Right atrium auricular region (tissue), 2 donors: ENCODE measurements around the gene TBC1D10A. TPM values are rescaled to one million over a fixed set of nuclear protein-coding genes. Genes with fewer than 3 reads are reported as not detected.

Experiments
- DNase-seq: peaks from one replicate; pipeline ENCODE4 v3.0.0-alpha.2; 2019; ENCODE audit warnings: low spot score
- H3K27ac ChIP-seq, 2 donors: fragments of 200-600 bp; sonication (generic); 1 replicate in 1 of 2; 2 replicates in 1 of 2; pipeline ENCODE4 v1.5.1; 2016 to 2019
- H3K27me3 ChIP-seq, 2 donors: fragments of 200-600 bp; sonication (generic); one replicate each; pipeline versions ENCODE4 v1.5.1 to v1.6.0; 2017 to 2019
- H3K36me3 ChIP-seq: fragments of 200-600 bp; sonication (generic); one replicate; pipeline ENCODE4 v1.5.1; 2016
- H3K4me1 ChIP-seq, 2 donors: fragments of 200-600 bp; sonication (generic); one replicate each; pipeline versions ENCODE4 v1.5.1 to v1.6.0; 2017 to 2019
- H3K4me3 ChIP-seq, 2 donors: fragments of 200-600 bp; sonication (generic); 1 replicate in 1 of 2; 2 replicates in 1 of 2; pipeline ENCODE4 v1.5.1; 2017 to 2019; ENCODE audit warnings: mild to moderate bottlenecking in 1 of 2, moderate library complexity in 1 of 2
- H3K9me3 ChIP-seq, 2 donors: fragments of 200-600 bp; sonication (generic); one replicate each; pipeline ENCODE4 v1.5.1; 2019
- CTCF ChIP-seq, 2 donors: fragments of 200-600 bp; sonication (generic); IDR thresholded peaks; one replicate each; pipeline ENCODE4 v1.5.1; 2019; ENCODE audit warnings: antibody characterized with exemption in 2 of 2
- total RNA-seq, 2 donors: library from RNA; depleted of rRNA; stranded (reverse); fragments of >200 nt; gene quantifications; one replicate each; pipeline ENCODE4 v1.1.0, GENCODE V29; 2016

The TBC1D10A gene
- total RNA-seq, 2 donors from 2014 or later = 5.9 to 9.3 TPM

DNA sequence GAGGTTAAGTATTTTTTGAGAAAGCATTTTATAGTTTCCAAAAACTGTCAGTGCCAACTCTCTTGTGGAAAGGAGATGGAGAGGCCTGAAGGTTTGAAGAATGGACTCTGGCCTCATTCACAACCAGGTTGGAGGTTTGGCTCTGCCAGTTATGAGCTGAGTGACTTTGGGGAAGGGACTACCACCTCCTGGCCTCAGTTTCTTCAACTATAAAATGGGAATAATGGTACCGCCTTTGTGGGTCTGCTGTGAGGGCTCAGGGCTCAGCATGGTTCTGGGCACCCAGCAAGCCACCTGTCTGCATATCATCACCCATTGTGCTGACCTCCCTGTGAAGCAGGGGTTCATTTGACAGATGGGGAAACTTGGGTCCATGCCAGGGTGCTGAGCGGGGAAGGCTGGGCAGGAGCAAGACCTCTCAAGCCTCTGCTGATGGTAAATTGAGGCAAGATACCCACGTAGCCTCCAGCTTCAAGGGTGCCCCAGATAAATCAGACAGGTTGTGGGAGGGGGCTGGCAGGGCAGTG, 76.6 kb downstream of the TBC1D10A start:
- peaks cover 0 to 4% of the 10 kb centered on the region in 2 donors for H3K27me3 ChIP-seq
- H3K4me3 ChIP-seq = no peak overlapping the region
- no peaks in the 10 kb centered on the region for H3K36me3 ChIP-seq
- H3K27ac ChIP-seq = no peak overlapping the region
- no peak for DNase-seq
- no peak for TF ChIP-seq CTCF (IDR thresholded peaks at IDR 0.05)
- H3K9me3 ChIP-seq = no peaks in the 10 kb centered on the region
- H3K4me1 ChIP-seq = peaks cover 0 to 47% of the 10 kb centered on the region in 2 donors

DNA sequence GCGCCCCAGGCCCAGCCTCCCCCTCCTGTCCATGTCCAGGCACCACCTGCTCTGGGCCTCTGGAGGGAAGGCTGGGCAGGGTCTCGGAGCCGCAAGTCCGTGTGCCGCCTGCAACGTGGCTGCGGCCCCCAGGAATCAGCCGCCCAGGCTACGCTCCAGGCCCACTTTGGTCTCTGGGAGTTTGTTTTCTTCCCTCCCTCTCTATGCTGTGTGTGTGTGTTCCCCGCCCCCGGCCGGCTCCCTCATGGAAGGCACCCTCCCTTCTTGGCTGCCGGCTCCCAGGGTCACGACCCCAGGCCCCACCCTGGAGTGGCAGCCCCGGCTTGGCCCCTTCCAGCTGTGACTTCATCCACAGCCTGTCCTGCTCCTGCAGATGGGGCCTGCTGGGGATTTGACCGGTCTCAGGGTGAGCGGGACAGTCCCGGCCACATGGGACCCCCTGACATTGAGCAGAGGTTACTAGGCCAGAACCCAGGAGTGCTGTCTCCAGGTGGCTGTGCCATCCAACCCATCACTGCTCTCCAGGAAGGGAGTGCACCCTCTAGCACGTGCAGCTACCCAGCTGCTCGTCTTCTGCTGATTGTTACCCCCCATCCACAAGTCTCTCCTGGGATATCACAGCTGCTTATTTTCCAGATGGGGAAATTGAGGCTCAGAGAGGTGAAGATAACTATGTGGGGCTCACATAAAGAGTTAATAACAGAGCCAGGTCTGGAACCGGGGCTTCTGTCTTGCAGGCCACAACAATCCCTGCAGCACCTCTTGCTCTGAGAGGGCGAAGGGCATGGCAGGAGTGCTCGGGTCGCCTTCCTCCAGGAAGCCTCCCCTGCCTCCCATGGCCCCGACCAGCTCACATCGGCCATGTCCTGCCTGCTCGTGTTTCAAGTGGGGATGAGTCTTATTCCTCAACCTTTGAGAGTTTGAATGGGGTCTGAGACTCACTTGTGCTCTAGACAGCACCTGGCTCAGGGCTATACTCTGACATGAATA, 77.4 kb downstream of the TBC1D10A start:
- H3K27ac ChIP-seq = peak overlapping the region; percentile 10 to 44
- H3K4me1 ChIP-seq = peaks cover 0 to 47% of the 10 kb centered on the region in 2 donors

DNA sequence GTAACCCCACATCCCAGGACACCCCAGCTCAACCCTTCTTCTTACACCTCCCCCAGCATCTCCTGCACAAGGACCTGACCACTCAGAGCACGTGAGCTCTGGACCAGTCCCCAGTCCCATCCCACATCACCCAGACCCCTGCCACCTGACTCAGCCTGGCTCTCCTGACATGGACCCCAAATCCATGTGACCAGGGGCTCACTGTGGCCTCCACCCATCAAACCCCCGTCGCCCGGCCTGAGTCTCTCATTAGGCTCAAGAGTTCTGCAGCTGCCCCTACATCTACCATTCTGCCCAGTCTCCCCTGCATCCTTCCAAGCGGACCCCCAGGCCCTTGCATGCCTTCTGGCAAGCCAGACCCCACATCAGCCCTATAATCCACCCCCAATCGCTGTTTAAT, 78.3 kb downstream of the TBC1D10A start:
- Histone ChIP-seq H3K4me3 (peak overlapping the region in 1 of 2 donors; percentile 5), H3K9me3 (no peaks in the 10 kb centered on the region), H3K27ac (peak overlapping the region; percentile 10 to 44), H3K4me1 (peaks cover 0 to 41% of the 10 kb centered on the region in 2 donors), H3K36me3 (no peaks in the 10 kb centered on the region), H3K27me3 (peaks cover 0 to 4% of the 10 kb centered on the region in 2 donors)
- TF ChIP-seq CTCF (IDR thresholded peaks at IDR 0.05) = no peak
- no peak for DNase-seq

More for the DNA sequence above, 77.4 kb downstream of the TBC1D10A start:
- TF ChIP-seq CTCF (IDR thresholded peaks at IDR 0.05) = no peak
- Histone ChIP-seq H3K9me3 (no peaks in the 10 kb centered on the region), H3K27me3 (peaks cover 0 to 4% of the 10 kb centered on the region in 2 donors), H3K36me3 (no peaks in the 10 kb centered on the region), H3K4me3 (peak overlapping the region in 1 of 2 donors; percentile 5)
- peak; percentile 64 for DNase-seq

- Histone ChIP-seq H3K36me3 (no peaks in the 10 kb centered on the region), H3K4me1 (peaks cover 0 to 38% of the 10 kb centered on the region in 2 donors), H3K9me3 (no peaks in the 10 kb centered on the region), H3K27ac (no peak overlapping the region), H3K27me3 (peaks cover 0 to 4% of the 10 kb centered on the region in 2 donors), H3K4me3 (no peak overlapping the region)
- no peak for TF ChIP-seq CTCF (IDR thresholded peaks at IDR 0.05)
- no peak for DNase-seq
These were observed 78.8 kb downstream of the TBC1D10A start for GRCh38 chr22:30247974-30248373.

- peaks cover 0 to 34% of the 10 kb centered on the region in 2 donors for H3K4me1 ChIP-seq
- TF ChIP-seq CTCF (IDR thresholded peaks at IDR 0.05) = no peak
- no peak overlapping the region for H3K4me3 ChIP-seq
- H3K27me3 ChIP-seq = peaks cover 0 to 4% of the 10 kb centered on the region in 2 donors
- H3K27ac ChIP-seq = no peak overlapping the region
- no peaks in the 10 kb centered on the region for H3K9me3 ChIP-seq
- DNase-seq = no peak
- no peaks in the 10 kb centered on the region for H3K36me3 ChIP-seq
These were observed 79.2 kb downstream of the TBC1D10A start for GRCh38 chr22:30247561-30247960.
